H1 (cell line): Measurements from ENCODE around the gene FN3KRP. TPM values are rescaled to one million over a fixed set of nuclear protein-coding genes. Genes with fewer than 3 reads are reported as not detected.

Experiments
- CTCF ChIA-PET: fragments of 300-600 bp; sonication (Branson Sonifier 250); formaldehyde crosslinking; loops from one replicate; lab custom pipeline; 2021; ENCODE audit not compliant: partially characterized antibody; lab: Charles Lee
- POLR2A ChIA-PET: fragments of 300-600 bp; sonication (Branson Sonifier 250); formaldehyde crosslinking; loops from one replicate; lab custom pipeline; 2021; ENCODE audit warnings: inconsistent platforms; ENCODE audit not compliant: partially characterized antibody; lab: Charles Lee
- DNase-seq, 2 experiments: peaks; one replicate each; pipeline versions ENCODE4 v3.0.0 to v3.0.0-alpha.2; 2010 to 2022; ENCODE audit warnings: low spot score in 2 of 2, low read depth in 1 of 2, mixed read lengths in 1 of 2
- FAIRE-seq: peaks from 2 replicates; lab custom pipeline; 2011; peaks lifted over from hg19 to GRCh38; lab: Jason Lieb, UNC
- H2AFZ ChIP-seq: 2 replicates; pipeline ENCODE4 v1.8.1; 2012; ENCODE audit warnings: low read length, inconsistent platforms
- H2AK5ac ChIP-seq: 2 replicates; pipeline ENCODE4 v1.6.1; 2013; ENCODE audit warnings: low read depth, low read length
- H2BK120ac ChIP-seq: replicated peaks from 2 replicates; pipeline ENCODE3; 2013; ENCODE audit warnings: low read depth, low read length, inconsistent platforms
- H2BK12ac ChIP-seq: 2 replicates; pipeline ENCODE4 v1.6.1; 2013; ENCODE audit warnings: low read depth, low read length
- H2BK15ac ChIP-seq: 2 replicates; pipeline ENCODE4 v1.6.1; 2013; ENCODE audit warnings: low read length
- H2BK20ac ChIP-seq: 2 replicates; pipeline ENCODE4 v1.6.1; 2013; ENCODE audit warnings: low read length
- H2BK5ac ChIP-seq: 2 replicates; pipeline ENCODE4 v1.6.1; 2013; ENCODE audit warnings: low read depth, low read length
- H3K14ac ChIP-seq: 2 replicates; pipeline ENCODE4 v1.6.1; 2013; ENCODE audit warnings: inconsistent platforms; ENCODE audit not compliant: insufficient read length
- H3K18ac ChIP-seq: 2 replicates; pipeline ENCODE4 v1.6.1; 2013; ENCODE audit warnings: low read length; ENCODE audit errors: extremely low read depth
- H3K23ac ChIP-seq: 2 replicates; pipeline ENCODE4 v1.6.1; 2013; ENCODE audit warnings: inconsistent platforms; ENCODE audit not compliant: insufficient read length
- H3K23me2 ChIP-seq: 2 replicates; pipeline ENCODE4 v1.6.1; 2013; ENCODE audit warnings: low read depth, low read length
- H3K27ac ChIP-seq: 2 replicates; pipeline ENCODE4 v1.6.1; 2011; ENCODE audit warnings: low read depth, low read length, inconsistent platforms
- H3K27me3 ChIP-seq, 4 experiments: replicated peaks in 1 of 4; 1 replicate in 1 of 4; 2 replicates in 3 of 4; pipeline versions ENCODE4 v1.6.1 to v1.8.1; 2011 to 2013; ENCODE audit warnings: low read length in 3 of 4, mild to moderate bottlenecking in 3 of 4, inconsistent platforms in 2 of 4, mixed read lengths in 2 of 4, moderate library complexity in 1 of 4; ENCODE audit not compliant: control insufficient read depth in 3 of 4, insufficient read depth in 3 of 4; ENCODE audit errors: extremely low read depth in 1 of 4
- H3K36me3 ChIP-seq, 4 experiments: 2 replicates each; pipeline versions ENCODE4 v1.6.1 to v1.8.1; 2011 to 2013; ENCODE audit warnings: mild to moderate bottlenecking in 4 of 4, low read length in 3 of 4, moderate library complexity in 2 of 4, control low read depth in 1 of 4, inconsistent platforms in 1 of 4; ENCODE audit not compliant: insufficient read depth in 4 of 4, control insufficient read depth in 2 of 4
- H3K4ac ChIP-seq: replicated peaks from 2 replicates; pipeline ENCODE3; 2013; ENCODE audit warnings: low read length, low read depth, mixed read lengths, inconsistent platforms; ENCODE audit not compliant: insufficient read length
- H3K4me1 ChIP-seq, 4 experiments: replicated peaks in 1 of 4; 1 replicate in 1 of 4; 2 replicates in 3 of 4; pipeline versions ENCODE4 v1.6.1 to v1.8.1; 2011 to 2013; ENCODE audit warnings: low read length in 3 of 4, inconsistent platforms in 2 of 4, mixed read lengths in 1 of 4; ENCODE audit not compliant: insufficient read depth in 4 of 4, control insufficient read depth in 3 of 4
- H3K4me2 ChIP-seq, 2 experiments: 2 replicates each; pipeline versions ENCODE4 v1.6.1 to v1.8.1; 2011 to 2013; ENCODE audit warnings: low read depth in 2 of 2, low read length in 2 of 2, control low read depth in 1 of 2, inconsistent platforms in 1 of 2, mild to moderate bottlenecking in 1 of 2; ENCODE audit not compliant: insufficient read depth in 1 of 2
- H3K4me3 ChIP-seq, 4 experiments: fragments of 200-600, 300-600 bp in 1 of 4; sonication (generic), shearing (Covaris generic), sonication (Bioruptor Twin) in 1 of 4; 2 replicates each; pipeline versions ENCODE4 v1.5.1 to v1.8.1; 2011 to 2016; ENCODE audit warnings: low read length in 4 of 4, low read depth in 3 of 4, control low read depth in 2 of 4, inconsistent platforms in 2 of 4, mild to moderate bottlenecking in 2 of 4, mixed read lengths in 1 of 4, moderate library complexity in 1 of 4; ENCODE audit not compliant: insufficient read depth in 2 of 4; ENCODE audit errors: extremely low read depth in 1 of 4
- H3K56ac ChIP-seq: replicated peaks from 2 replicates; pipeline ENCODE3; 2013; ENCODE audit warnings: low read depth, mild to moderate bottlenecking, mixed read lengths, low read length, inconsistent platforms; ENCODE audit not compliant: insufficient read length
- H3K79me1 ChIP-seq: 2 replicates; pipeline ENCODE4 v1.6.1; 2013; ENCODE audit warnings: low read depth, low read length, control low read depth
- H3K79me2 ChIP-seq, 2 experiments: 2 replicates each; pipeline versions ENCODE4 v1.6.1 to v1.8.1; 2012 to 2013; ENCODE audit warnings: low read length in 2 of 2, mild to moderate bottlenecking in 2 of 2, inconsistent platforms in 1 of 2; ENCODE audit not compliant: insufficient read depth in 2 of 2, control insufficient read depth in 1 of 2
- H3K9ac ChIP-seq, 4 experiments: replicated peaks in 1 of 4; 1 replicate in 1 of 4; 2 replicates in 3 of 4; pipeline versions ENCODE4 v1.6.1 to v1.8.1; 2011 to 2013; ENCODE audit warnings: low read depth in 3 of 4, low read length in 3 of 4, control low read depth in 2 of 4, mild to moderate bottlenecking in 2 of 4, moderate library complexity in 2 of 4, inconsistent platforms in 1 of 4; ENCODE audit errors: extremely low read depth in 1 of 4
- H3K9me3 ChIP-seq, 2 experiments: 2 replicates each; pipeline versions ENCODE4 v1.6.1 to v1.8.1; 2012 to 2013; ENCODE audit warnings: mild to moderate bottlenecking in 2 of 2, moderate library complexity in 2 of 2, control low read depth in 1 of 2, inconsistent platforms in 1 of 2, low read depth in 1 of 2, low read length in 1 of 2, mixed read lengths in 1 of 2; ENCODE audit not compliant: insufficient read depth in 2 of 2
- H4K20me1 ChIP-seq, 2 experiments: replicated peaks in 1 of 2; 2 replicates each; pipeline versions ENCODE3 to v1.8.1; 2011 to 2013; ENCODE audit warnings: inconsistent platforms in 2 of 2, low read length in 2 of 2, mild to moderate bottlenecking in 1 of 2; ENCODE audit not compliant: insufficient read depth in 2 of 2, control insufficient read depth in 1 of 2
- H4K5ac ChIP-seq: 2 replicates; pipeline ENCODE4 v1.6.1; 2013; ENCODE audit warnings: low read length, low read depth, mixed read lengths, inconsistent platforms; ENCODE audit not compliant: insufficient read length
- H4K8ac ChIP-seq: 2 replicates; pipeline ENCODE4 v1.8.0; 2013; ENCODE audit warnings: mild to moderate bottlenecking, moderate library complexity, low read length, inconsistent platforms; ENCODE audit not compliant: insufficient read depth; ENCODE audit errors: extremely low read depth
- H4K91ac ChIP-seq: replicated peaks from 2 replicates; pipeline ENCODE3; 2013; ENCODE audit warnings: low read length, mixed read lengths, inconsistent platforms; ENCODE audit not compliant: insufficient read length
- CREB1 ChIP-seq: IDR thresholded peaks from 2 replicates; pipeline ENCODE4 v1.6.1; 2012; ENCODE audit warnings: inconsistent platforms
- CTBP2 ChIP-seq: IDR thresholded peaks from 2 replicates; pipeline ENCODE4 v1.7.0; 2011; ENCODE audit warnings: borderline replicate concordance, mild to moderate bottlenecking, moderate library complexity, mixed read lengths, low read length; ENCODE audit not compliant: insufficient read depth, insufficient read length
- E2F6 ChIP-seq: IDR thresholded peaks from 2 replicates; pipeline ENCODE4 v1.6.1; 2012; ENCODE audit warnings: inconsistent platforms
- EGR1 ChIP-seq: IDR thresholded peaks from 2 replicates; pipeline ENCODE4 v1.6.1; 2011; ENCODE audit warnings: low read depth, low read length, borderline replicate concordance
- GABPA ChIP-seq: IDR thresholded peaks from 2 replicates; pipeline ENCODE4 v1.6.1; 2011; ENCODE audit warnings: mild to moderate bottlenecking, low read length, moderate library complexity, borderline replicate concordance; ENCODE audit not compliant: insufficient read depth
- GTF2F1 ChIP-seq: IDR thresholded peaks from 2 replicates; pipeline ENCODE4 v1.6.1; 2012; ENCODE audit warnings: low read depth, low read length, improper control_type of control experiment, borderline replicate concordance
- PHF8 ChIP-seq: fragments of 200-600 bp; sonication (generic); conservative IDR thresholded peaks from 2 replicates; pipeline ENCODE4 v1.7.1; 2012; ENCODE audit warnings: low read depth, mild to moderate bottlenecking, inconsistent platforms, low read length, moderate library complexity
- POU5F1 ChIP-seq: IDR thresholded peaks from 2 replicates; pipeline ENCODE4 v1.6.1; 2011; ENCODE audit warnings: low read depth, mild to moderate bottlenecking, low read length, moderate library complexity
- SP2 ChIP-seq: IDR thresholded peaks from 2 replicates; pipeline ENCODE4 v1.6.1; 2012; ENCODE audit warnings: mild to moderate bottlenecking, low read length, inconsistent platforms
- SP4 ChIP-seq: IDR thresholded peaks from 2 replicates; pipeline ENCODE4 v1.6.1; 2012; ENCODE audit warnings: low read length, inconsistent platforms
- SUZ12 ChIP-seq: fragments of 200-600 bp; sonication (generic); IDR thresholded peaks from 2 replicates; pipeline ENCODE4 v1.6.1; 2012; ENCODE audit warnings: mild to moderate bottlenecking, inconsistent platforms, low read length, moderate library complexity, mixed read lengths
- TEAD4 ChIP-seq: IDR thresholded peaks from 2 replicates; pipeline ENCODE4 v1.6.1; 2012; ENCODE audit warnings: low read depth, low read length, inconsistent platforms, mixed read lengths
- ZNF274 ChIP-seq: IDR thresholded peaks from 2 replicates; pipeline ENCODE4 v1.7.0; 2012; ENCODE audit warnings: low read length, borderline replicate concordance; ENCODE audit errors: extremely low read depth
- WGBS, 2 experiments: shearing (Covaris generic) in 1 of 2; methylation state at CpG; one replicate each; pipeline versions ENCODE4 v1.1.6 to v1.1.7; 2013 to 2015; ENCODE audit warnings: low lambda C conversion rate in 2 of 2, mixed read lengths in 2 of 2, inconsistent platforms in 1 of 2, low coverage in 1 of 2, missing lambda C conversion rate in 1 of 2; ENCODE audit not compliant: insufficient replicate concordance in 2 of 2, insufficient coverage in 1 of 2, insufficient read length in 1 of 2; ENCODE audit errors: extremely low coverage in 1 of 2, missing lambda C conversion rate in 1 of 2; 5-methylcytosine and 5-hydroxymethylcytosine counted together
- polyA plus RNA-seq, 7 experiments: library from polyadenylated mRNA; depleted of rRNA in 3 of 7; stranded (reverse) in 5 of 7; unstranded in 2 of 7; fragments of >200 nt in 5 of 7; fragments of 200-250 nt in 2 of 7; gene quantifications; 1 replicate in 5 of 7; 2 replicates in 1 of 7; 4 replicates in 1 of 7; pipeline versions ENCODE4 v1.2.1 to v1.2.3, GENCODE V29; 2011 to 2013; ENCODE audit warnings: missing spikeins in 2 of 7, mixed read lengths in 2 of 7
- total RNA-seq: library from RNA; stranded (reverse); fragmentation: NEBNext Ultra II Directional; extraction: Animal tissue kit (Norgen Biotek cat#: 25700); gene quantifications from 2 replicates; pipeline ENCODE4 v1.2.1, GENCODE V29; 2021

The FN3KRP gene
- total and polyA plus RNA-seq, 2 of the 8 experiments (the other 6 are each of a cell fraction or from before 2014, with no cell fraction given) = 18.1 to 21.4 TPM

- Histone ChIP-seq H2BK5ac (no peak overlapping the region), H4K8ac (no peak overlapping the region), H4K91ac (peak overlapping the region; percentile 54), H2BK15ac (peak overlapping the region; percentile 46; the same call in 1 of the 2 replicates), H3K36me3 (no peaks in the 10 kb centered on the region), H3K14ac (no peak overlapping the region), H3K4me3 (no peak overlapping the region), H3K4me2 (no peak overlapping the region), H3K27me3 (0 out of 7 replicates have a peak, but pooled peaks cover 0 to 2% (median 0%) of the 10 kb centered on the region in 4 experiments), H2BK20ac (no peak overlapping the region), H3K23me2 (no peaks in the 10 kb centered on the region), H4K20me1 (no peaks in the 10 kb centered on the region), H3K79me2 (no peaks in the 10 kb centered on the region), H2BK120ac (no peak overlapping the region), H3K56ac (no peak overlapping the region), H3K79me1 (no peaks in the 10 kb centered on the region), H3K27ac (no peak overlapping the region), H4K5ac (no peak overlapping the region), H2AK5ac (0 out of 2 replicates have a peak overlapping the region, but pooled peaks have one; percentile 48), H3K4me1 (no peaks in the 10 kb centered on the region), H3K4ac (no peak overlapping the region), H3K9ac (no peak overlapping the region), H3K18ac (no peak overlapping the region), H2AFZ (no peak overlapping the region), H2BK12ac (no peak overlapping the region), H3K9me3 (no peaks in the 10 kb centered on the region), H3K23ac (no peak overlapping the region)
- FAIRE-seq (no peak), DNase-seq (no peak)
- WGBS, 2 experiments = 73% methylated on average over 4 of the region's 9 CpGs; no CpG with 5 or more reads in 1 of the 2 experiments
- POLR2A ChIA-PET = interaction anchor here (0.7 kb wide), 1 partner anchor 52 kb away, joined by 4 read pairs; no protein-coding TSS in a partner anchor
- CTCF ChIA-PET = interaction anchor here (0.5 to 1.6 kb wide), 9 partner anchors 13 to 1401 kb away, joined by 3 to 5 read pairs (median 3); no protein-coding TSS in a partner anchor
- TF ChIP-seq POU5F1 = no peak
- TF ChIP-seq SP2 = no peak
- TF ChIP-seq PHF8 = no peak
- TF ChIP-seq CTBP2 = no peak
- no peak for TF ChIP-seq ZNF274
- no peak for TF ChIP-seq E2F6
- TF ChIP-seq SUZ12 = no peak
- no peak for TF ChIP-seq CREB1
- no peak for TF ChIP-seq EGR1
- no peak for TF ChIP-seq TEAD4
- no peak for TF ChIP-seq SP4
- TF ChIP-seq GTF2F1 = no peak
- no peak for TF ChIP-seq GABPA
These were observed 7.4 kb upstream of the FN3KRP start for GRCh38 chr17:82709024-82709675.
